Peyer's patch (tissue), 4 donors: ENCODE data around the gene GNG12. TPM values are rescaled to one million over a fixed set of nuclear protein-coding genes. Genes with fewer than 3 reads are reported as not detected.

Experiments used
- DNase-seq, 3 donors: peaks; one replicate each; pipeline ENCODE4 v3.0.0-alpha.2; 2017 to 2019
- H3K27ac ChIP-seq, 4 donors: fragments of 200-600 bp; sonication (generic); one replicate each; pipeline ENCODE4 v1.5.1; 2016 to 2019
- H3K27me3 ChIP-seq, 2 donors: fragments of 200-600 bp; sonication (generic); one replicate each; pipeline ENCODE4 v1.5.1; 2019
- H3K36me3 ChIP-seq, 3 donors: fragments of 200-600 bp; sonication (generic); one replicate each; pipeline ENCODE4 v1.5.1; 2016 to 2019
- H3K4me1 ChIP-seq, 4 donors: fragments of 200-600 bp; sonication (generic); one replicate each; pipeline ENCODE4 v1.5.1; 2016 to 2019
- H3K4me3 ChIP-seq, 4 donors: fragments of 200-600 bp; sonication (generic); 1 replicate in 3 of 4; 2 replicates in 1 of 4; pipeline ENCODE4 v1.5.1; 2016 to 2019; ENCODE audit warnings: mild to moderate bottlenecking in 1 of 4
- H3K9me3 ChIP-seq, 4 donors: fragments of 200-600 bp; sonication (generic); one replicate each; pipeline ENCODE4 v1.5.1; 2016 to 2019; ENCODE audit warnings: mild to moderate bottlenecking in 1 of 4
- POLR2A ChIP-seq, 2 donors: fragments of 450-650 bp; IDR thresholded peaks; one replicate each; pipeline ENCODE4 v1.5.1; 2017; ENCODE audit warnings: antibody characterized with exemption in 2 of 2, mild to moderate bottlenecking in 2 of 2, moderate library complexity in 2 of 2
- total RNA-seq, 4 donors: library from RNA; depleted of rRNA; stranded (reverse); fragments of >200 nt; gene quantifications; one replicate each; pipeline ENCODE4 v1.1.0, GENCODE V29; 2016
- TF ChIP-seq, protein P1 (sequence below), 6 experiments: fragments of 450-650 bp in 4 of 6; fragments of 200-600 bp in 2 of 6; sonication (generic) in 1 of 6; IDR thresholded peaks; one replicate each; pipeline ENCODE4 v1.5.1; 2017 to 2019; ENCODE audit warnings: antibody characterized with exemption in 6 of 6, mild to moderate bottlenecking in 3 of 6, moderate library complexity in 1 of 6

The GNG12 gene
- total RNA-seq, 4 donors from 2014 or later = 61.9 to 271 (median 165) TPM

DNA sequence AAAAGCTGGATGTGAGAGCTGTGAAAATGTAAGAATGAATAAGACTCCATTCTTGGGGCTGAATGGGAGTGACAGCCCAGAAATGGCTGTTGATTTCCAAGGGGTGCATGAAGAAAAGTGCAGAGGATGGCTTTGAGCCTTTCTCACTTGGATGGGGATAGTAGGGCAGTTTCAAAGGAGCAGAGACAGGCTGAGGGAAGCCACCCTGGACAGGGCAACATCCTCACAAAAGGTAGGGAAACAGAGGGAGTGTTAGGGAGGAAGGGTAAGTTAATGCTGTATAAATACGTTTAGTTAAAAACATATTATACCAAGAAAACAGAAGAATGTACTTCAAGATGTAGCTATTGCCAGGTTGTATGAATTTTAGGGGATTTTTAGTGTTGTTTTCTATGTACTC, 110.1 kb downstream of the GNG12 start:
- Histone ChIP-seq H3K27ac (peak overlapping the region in 1 of 4 donors; percentile 84), H3K4me1 (peaks cover 0 to 25% (median 1%) of the 10 kb centered on the region in 4 donors)

DNA sequence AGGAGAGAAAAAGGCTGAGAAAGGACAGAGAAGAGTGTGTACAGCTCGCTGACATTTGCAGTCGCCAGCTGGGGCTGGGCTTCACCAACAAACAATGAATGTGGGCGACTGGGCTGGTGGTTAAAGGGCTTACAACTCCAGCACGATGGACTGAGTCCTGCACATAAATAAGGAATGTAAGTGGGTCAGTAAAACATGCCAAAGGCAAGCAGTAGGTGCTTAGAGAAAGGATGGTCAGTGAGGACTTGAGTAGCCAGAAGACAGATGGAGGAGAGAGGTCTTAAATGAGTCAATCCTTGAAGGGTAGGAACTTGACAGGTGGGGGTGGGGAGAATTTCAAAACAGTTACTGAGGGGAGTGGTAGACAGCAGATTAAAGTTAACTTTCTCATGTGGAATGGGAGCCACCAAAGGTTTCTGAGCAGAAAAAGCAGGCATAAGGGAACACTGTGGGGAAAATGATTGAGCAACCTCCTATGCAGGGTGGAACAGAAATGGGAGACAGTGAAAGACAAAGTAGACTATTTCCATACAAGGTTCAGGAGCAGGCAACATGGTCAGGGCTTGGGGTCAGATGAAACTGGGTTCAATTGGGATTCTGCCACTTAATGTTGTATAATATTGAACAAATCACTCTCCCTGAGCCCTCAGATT, 110.8 kb downstream of the GNG12 start:
- Histone ChIP-seq H3K4me3 (no peak overlapping the region), H3K9me3 (no peaks in the 10 kb centered on the region), H3K27ac (no peak overlapping the region), H3K27me3 (no peaks in the 10 kb centered on the region), H3K4me1 (peaks cover 0 to 29% (median 1%) of the 10 kb centered on the region in 4 donors), H3K36me3 (no peaks in the 10 kb centered on the region)
- no peak for TF ChIP-seq POLR2A (IDR thresholded peaks at IDR 0.05)
- TF ChIP-seq, protein P1, sequence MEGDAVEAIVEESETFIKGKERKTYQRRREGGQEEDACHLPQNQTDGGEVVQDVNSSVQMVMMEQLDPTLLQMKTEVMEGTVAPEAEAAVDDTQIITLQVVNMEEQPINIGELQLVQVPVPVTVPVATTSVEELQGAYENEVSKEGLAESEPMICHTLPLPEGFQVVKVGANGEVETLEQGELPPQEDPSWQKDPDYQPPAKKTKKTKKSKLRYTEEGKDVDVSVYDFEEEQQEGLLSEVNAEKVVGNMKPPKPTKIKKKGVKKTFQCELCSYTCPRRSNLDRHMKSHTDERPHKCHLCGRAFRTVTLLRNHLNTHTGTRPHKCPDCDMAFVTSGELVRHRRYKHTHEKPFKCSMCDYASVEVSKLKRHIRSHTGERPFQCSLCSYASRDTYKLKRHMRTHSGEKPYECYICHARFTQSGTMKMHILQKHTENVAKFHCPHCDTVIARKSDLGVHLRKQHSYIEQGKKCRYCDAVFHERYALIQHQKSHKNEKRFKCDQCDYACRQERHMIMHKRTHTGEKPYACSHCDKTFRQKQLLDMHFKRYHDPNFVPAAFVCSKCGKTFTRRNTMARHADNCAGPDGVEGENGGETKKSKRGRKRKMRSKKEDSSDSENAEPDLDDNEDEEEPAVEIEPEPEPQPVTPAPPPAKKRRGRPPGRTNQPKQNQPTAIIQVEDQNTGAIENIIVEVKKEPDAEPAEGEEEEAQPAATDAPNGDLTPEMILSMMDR (IDR thresholded peaks at IDR 0.05) = no peak
- no peak for DNase-seq

More for the DNA sequence above, 110.1 kb downstream of the GNG12 start:
- no peak for TF ChIP-seq POLR2A (IDR thresholded peaks at IDR 0.05)
- TF ChIP-seq, protein P1 (IDR thresholded peaks at IDR 0.05) = no peak
- no peak for DNase-seq
- Histone ChIP-seq H3K4me3 (no peak overlapping the region), H3K36me3 (no peaks in the 10 kb centered on the region), H3K27me3 (no peaks in the 10 kb centered on the region), H3K9me3 (no peaks in the 10 kb centered on the region)

DNA sequence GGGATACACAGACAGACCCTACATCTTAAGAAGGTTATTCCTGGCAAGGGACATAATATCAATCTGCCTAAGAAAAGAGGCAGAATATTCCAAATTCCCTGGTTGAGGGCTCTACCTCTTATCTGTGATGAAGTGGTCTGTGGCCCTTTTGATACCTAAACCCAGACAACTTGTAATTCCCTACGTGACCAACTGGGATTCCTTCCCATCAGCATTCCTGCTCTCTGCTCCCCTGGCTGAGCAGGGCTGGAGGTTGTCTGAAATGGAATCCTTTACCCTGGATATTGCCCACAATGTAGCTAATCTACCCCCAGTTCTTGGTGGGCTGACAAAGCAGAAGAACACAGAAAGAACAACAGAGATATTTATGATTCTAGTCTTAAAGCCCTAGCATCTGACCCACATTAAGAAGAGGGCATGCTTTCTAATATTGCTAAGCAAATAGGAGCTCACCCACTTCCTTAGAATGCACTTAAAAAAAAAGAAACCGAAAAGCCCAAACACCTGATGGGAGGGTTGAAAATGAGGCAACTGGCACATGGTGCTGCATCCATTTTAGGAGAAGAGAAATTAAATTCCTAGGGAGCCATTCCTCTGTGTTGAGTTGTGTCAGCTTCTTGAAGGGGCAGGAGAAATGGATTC, 111.5 kb downstream of the GNG12 start:
- Histone ChIP-seq H3K27ac (no peak overlapping the region), H3K36me3 (no peaks in the 10 kb centered on the region)
- TF ChIP-seq POLR2A (IDR thresholded peaks at IDR 0.05) = no peak
- TF ChIP-seq, protein P1 (IDR thresholded peaks at IDR 0.05) = no peak

DNA sequence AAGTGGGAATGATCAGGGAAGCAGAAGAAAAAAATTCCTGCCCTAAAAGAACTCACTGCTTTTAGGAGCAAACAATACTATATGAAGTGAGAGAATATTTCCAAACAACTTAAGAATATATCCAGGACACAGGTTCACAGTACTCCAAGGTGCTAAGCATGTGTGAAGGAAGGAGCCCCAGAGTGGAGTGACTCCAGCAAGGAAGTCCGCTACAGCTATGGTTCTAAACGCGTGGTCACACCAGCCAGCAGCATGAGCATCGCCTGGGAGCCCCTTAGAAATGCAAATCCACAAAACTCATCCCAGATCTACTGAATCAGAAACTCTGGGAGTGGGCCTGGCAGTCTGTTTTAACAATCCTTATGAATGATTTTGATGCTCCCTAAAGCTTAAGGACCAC, 112.2 kb downstream of the GNG12 start:
- TF ChIP-seq POLR2A (IDR thresholded peaks at IDR 0.05) = no peak
- TF ChIP-seq, protein P1 (IDR thresholded peaks at IDR 0.05) = no peak
- no peak overlapping the region for H3K27ac ChIP-seq
- DNase-seq = no peak
- no peaks in the 10 kb centered on the region for H3K9me3 ChIP-seq
- peaks cover 0 to 42% (median 3%) of the 10 kb centered on the region in 4 donors for H3K4me1 ChIP-seq
- H3K27me3 ChIP-seq = no peaks in the 10 kb centered on the region
- H3K36me3 ChIP-seq = no peaks in the 10 kb centered on the region
- no peak overlapping the region for H3K4me3 ChIP-seq

More for the DNA sequence above, 111.5 kb downstream of the GNG12 start:
- DNase-seq = no peak
- no peak overlapping the region for H3K4me3 ChIP-seq
- H3K9me3 ChIP-seq = no peaks in the 10 kb centered on the region
- peaks cover 0 to 35% (median 1%) of the 10 kb centered on the region in 4 donors for H3K4me1 ChIP-seq
- no peaks in the 10 kb centered on the region for H3K27me3 ChIP-seq

DNA sequence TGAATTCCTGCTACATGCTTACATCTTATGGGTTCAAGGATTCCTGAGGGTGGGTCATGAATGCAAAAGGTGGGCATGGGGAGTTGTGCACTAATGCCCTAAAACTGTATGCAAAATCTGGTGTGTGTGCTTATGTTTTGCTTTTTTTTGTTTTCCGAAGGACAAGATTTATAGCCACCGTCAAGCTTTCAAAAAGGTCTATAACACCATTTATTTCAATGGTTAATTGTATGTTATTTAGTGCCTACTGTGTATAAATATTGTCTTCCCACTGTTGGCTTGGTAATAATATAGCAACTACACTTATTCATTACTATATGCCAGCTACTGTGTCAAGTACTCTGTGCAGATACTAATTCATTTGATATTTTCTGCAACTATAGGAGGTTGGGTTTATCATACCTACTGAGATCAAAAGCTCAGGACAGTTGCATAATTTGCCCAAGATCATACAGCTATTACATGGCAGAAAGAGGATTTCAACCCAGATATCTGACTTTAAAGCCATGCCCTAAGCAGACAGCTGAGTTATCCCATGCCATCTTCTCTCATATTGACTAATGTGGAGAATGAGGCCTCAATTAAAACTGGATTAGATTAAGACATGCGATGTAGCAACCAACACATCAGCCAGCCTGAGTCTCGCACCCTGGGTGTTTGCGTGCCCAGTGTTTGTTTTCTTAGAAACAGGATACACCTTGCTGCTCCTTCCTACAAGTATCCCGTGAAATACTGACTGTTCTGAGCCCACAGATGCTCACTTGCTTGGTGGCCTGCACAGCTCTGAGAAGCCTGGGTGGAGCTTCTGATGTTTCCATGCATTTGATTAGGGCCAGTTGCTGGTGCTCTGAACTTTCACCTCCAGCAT, 113.7 kb downstream of the GNG12 start:
- H3K4me3 ChIP-seq = no peak overlapping the region
- no peak for DNase-seq
- no peak overlapping the region for H3K27ac ChIP-seq
- H3K4me1 ChIP-seq = peaks cover 0 to 41% (median 3%) of the 10 kb centered on the region in 4 donors
- no peak for TF ChIP-seq POLR2A (IDR thresholded peaks at IDR 0.05)
- TF ChIP-seq, protein P1 (IDR thresholded peaks at IDR 0.05) = no peak
- H3K9me3 ChIP-seq = no peaks in the 10 kb centered on the region
- H3K36me3 ChIP-seq = no peaks in the 10 kb centered on the region
- H3K27me3 ChIP-seq = no peaks in the 10 kb centered on the region
